Loucy (cell line): Measurements from ENCODE around the gene FAM111B.
A peak's percentile ranks its signal among the peaks of the same experiment; 100 is the strongest.
"Not testable (repeated sequence)": the region's sequence is repeated elsewhere in the genome, so short reads cannot be mapped to it uniquely, and the experiment has no call there.

Source experiments
- H2AFZ ChIP-seq: fragments of 200-600 bp; sonication (generic); 2 replicates; pipeline ENCODE4 v1.6.0; 2016; ENCODE audit warnings: antibody characterized with exemption, mild to moderate bottlenecking, low read length, moderate library complexity
- H3F3A ChIP-seq: fragments of 200-600 bp; 2 replicates; pipeline ENCODE4 v1.6.0; 2016; ENCODE audit warnings: antibody characterized with exemption, low read depth, mild to moderate bottlenecking
- H3K27me3 ChIP-seq: fragments of 200-600 bp; sonication (generic); 2 replicates; pipeline ENCODE4 v1.6.1; 2014; ENCODE audit warnings: low read length, mild to moderate bottlenecking; ENCODE audit not compliant: insufficient read depth, poor library complexity, severe bottlenecking
- H3K36me3 ChIP-seq: fragments of 200-600 bp; sonication (generic); 2 replicates; pipeline ENCODE4 v1.6.1; 2016; ENCODE audit warnings: low read length; ENCODE audit not compliant: insufficient read depth
- H3K4me1 ChIP-seq: fragments of 200-600 bp; sonication (generic); 2 replicates; pipeline ENCODE4 v1.5.1; 2014; ENCODE audit warnings: low read length, mild to moderate bottlenecking; ENCODE audit not compliant: insufficient read depth, poor library complexity, severe bottlenecking
- H3K4me2 ChIP-seq: fragments of 200-600 bp; sonication (generic); 2 replicates; pipeline ENCODE4 v1.6.0; 2014; ENCODE audit warnings: antibody characterized with exemption, low read length, low read depth, mild to moderate bottlenecking; ENCODE audit not compliant: poor library complexity, severe bottlenecking
- H3K4me3 ChIP-seq: fragments of 200-600 bp; sonication (generic); 2 replicates; pipeline ENCODE4 v1.5.1; 2014; ENCODE audit warnings: low read length, mild to moderate bottlenecking, mixed read lengths; ENCODE audit not compliant: poor library complexity, severe bottlenecking
- H3K79me2 ChIP-seq: fragments of 200-600 bp; sonication (generic); 2 replicates; pipeline ENCODE4 v1.6.1; 2014; ENCODE audit warnings: low read length; ENCODE audit not compliant: insufficient read depth
- H3K9ac ChIP-seq: fragments of 200-600 bp; sonication (generic); 2 replicates; pipeline ENCODE4 v1.6.0; 2014; ENCODE audit warnings: mild to moderate bottlenecking, low read depth, low read length, moderate library complexity; ENCODE audit not compliant: poor library complexity, severe bottlenecking
- H3K9me2 ChIP-seq: fragments of 200-600 bp; sonication (generic); replicated peaks from 2 replicates; pipeline ENCODE4 v1.6.1; 2016; ENCODE audit warnings: low read depth, low read length, mixed read lengths
- H3K9me3 ChIP-seq: fragments of 200-600 bp; sonication (generic); 2 replicates; pipeline ENCODE4 v1.6.1; 2014; ENCODE audit warnings: mild to moderate bottlenecking, antibody characterized with exemption, low read length, low read depth; ENCODE audit not compliant: insufficient read depth
- H4K20me1 ChIP-seq: fragments of 200-600 bp; sonication (generic); 2 replicates; pipeline ENCODE4 v1.6.0; 2014; ENCODE audit warnings: antibody characterized with exemption, low read length, mild to moderate bottlenecking; ENCODE audit not compliant: insufficient read depth, poor library complexity, severe bottlenecking
- CTCF ChIP-seq: fragments of 200-600 bp; sonication (generic); conservative IDR thresholded peaks from 2 replicates; pipeline ENCODE4 v1.5.1; 2014; ENCODE audit warnings: mild to moderate bottlenecking, antibody characterized with exemption, low read length
- EZH2phosphoT487 ChIP-seq: fragments of 200-600 bp; IDR thresholded peaks from 2 replicates; pipeline ENCODE4 v1.6.1; 2018; ENCODE audit warnings: antibody characterized with exemption, mild to moderate bottlenecking, moderate library complexity, borderline replicate concordance

Gene FAM111B

DNA sequence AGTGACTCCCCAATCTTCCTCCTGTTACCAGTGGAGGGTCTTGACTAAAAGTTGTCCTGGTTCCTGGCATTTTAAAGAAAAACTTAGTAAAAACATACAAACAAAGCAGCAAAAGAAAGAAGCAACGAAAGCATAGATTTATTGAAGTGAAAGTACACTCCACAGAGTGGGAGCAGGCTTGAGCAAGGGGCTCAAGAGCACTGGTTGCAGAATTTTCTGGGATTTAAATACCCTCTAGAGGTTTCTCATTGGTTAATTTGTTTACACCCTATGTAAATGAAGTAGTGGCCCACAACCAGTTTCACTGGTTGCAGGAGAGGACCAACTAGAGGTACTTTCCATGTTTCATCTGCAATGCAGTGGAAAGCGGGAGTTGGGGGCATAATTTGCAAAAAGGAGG lies 10.7 kb downstream of the FAM111B start:
- H3K9ac ChIP-seq: no peak overlapping the region
- H3K9me2 ChIP-seq: no peaks in the 10 kb centered on the region
- H3K4me1 ChIP-seq: peaks cover 8% of the 10 kb centered on the region
- no peak overlapping the region for H3K4me3 ChIP-seq
- no peaks in the 10 kb centered on the region for H4K20me1 ChIP-seq
- no peak overlapping the region for H2AFZ ChIP-seq
- H3K27me3 ChIP-seq: no peaks in the 10 kb centered on the region
- H3F3A ChIP-seq: no peaks in the 10 kb centered on the region
- peaks cover 31% of the 10 kb centered on the region; the same call in 1 of the 2 replicates for H3K79me2 ChIP-seq
- H3K4me2 ChIP-seq: no peak overlapping the region
- TF ChIP-seq EZH2phosphoT487 (no peak), CTCF (no peak)
- peaks cover 17% of the 10 kb centered on the region; the same call in 1 of the 2 replicates for H3K9me3 ChIP-seq
- peaks cover 12% of the 10 kb centered on the region; the same call in 1 of the 2 replicates for H3K36me3 ChIP-seq

- H3K4me3 ChIP-seq: no peak overlapping the region
These were observed 12.8 kb downstream of the FAM111B start for GRCh38 chr11:59119826-59120225.

DNA sequence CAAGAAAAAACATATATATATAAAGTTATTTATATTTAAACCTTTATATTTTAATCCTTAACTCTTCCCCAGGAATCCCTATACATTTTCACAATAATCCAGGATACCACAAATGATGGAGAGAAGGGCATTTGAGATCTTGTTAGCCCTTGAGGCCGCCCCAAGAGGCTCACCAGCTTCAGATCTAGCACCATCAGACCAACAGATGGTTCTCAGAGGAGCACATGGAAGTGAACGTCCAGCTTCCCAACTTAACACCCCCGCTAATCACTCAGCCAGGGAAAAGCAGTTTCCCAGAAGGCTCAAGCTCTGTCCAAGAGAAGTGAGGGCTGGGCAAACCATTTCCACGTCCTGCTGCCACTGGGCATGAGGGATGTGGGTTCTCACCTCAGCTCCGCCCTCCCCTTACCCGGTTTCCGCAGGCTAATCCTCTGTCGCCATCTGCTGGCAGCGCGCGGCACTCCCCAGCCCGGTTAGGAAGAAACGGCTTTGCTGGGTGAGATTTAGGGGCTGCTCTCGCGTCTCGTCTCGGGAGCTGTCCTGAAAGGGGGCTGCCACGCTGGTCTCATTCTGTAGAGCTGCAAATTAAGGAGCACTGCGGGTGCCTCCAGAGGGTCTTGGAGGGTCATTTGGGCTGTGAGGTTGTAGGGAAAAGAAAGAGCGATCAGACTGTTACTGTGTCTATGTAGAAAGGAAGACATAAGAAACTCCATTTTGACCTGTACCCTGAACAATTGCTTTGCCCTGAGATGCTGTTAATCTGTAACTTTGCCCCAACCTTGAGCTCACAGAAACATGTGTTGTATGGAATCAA lies 28.8 kb downstream of the FAM111B start:
- no peaks in the 10 kb centered on the region; the same call in 1 of the 2 replicates for H3K36me3 ChIP-seq
- peak overlapping the region; percentile 67 for H2AFZ ChIP-seq
- no peak overlapping the region for H3K9ac ChIP-seq
- H3K79me2 ChIP-seq: 0 out of 2 replicates have a peak, but pooled peaks cover under 1% of the 10 kb centered on the region
- H3K27me3 ChIP-seq: no peaks in the 10 kb centered on the region
- H3K4me2 ChIP-seq: peak overlapping the region; percentile 45
- no peaks in the 10 kb centered on the region for H3K9me2 ChIP-seq
- peak; percentile 98 for TF ChIP-seq CTCF
- no peak for TF ChIP-seq EZH2phosphoT487
- H4K20me1 ChIP-seq: no peaks in the 10 kb centered on the region
- peaks cover 8% of the 10 kb centered on the region; the same call in 1 of the 2 replicates for H3K9me3 ChIP-seq
- H3F3A ChIP-seq: no peaks in the 10 kb centered on the region
- H3K4me3 ChIP-seq: peak overlapping the region; percentile 14
- peaks cover 3% of the 10 kb centered on the region for H3K4me1 ChIP-seq

More at GRCh38 chr11:59119826-59120225, 12.8 kb downstream of the FAM111B start:
- H3K9me3 ChIP-seq: peaks cover 20% of the 10 kb centered on the region; the same call in 1 of the 2 replicates
- no peaks in the 10 kb centered on the region for H3K27me3 ChIP-seq
- peaks cover 4% of the 10 kb centered on the region for H3K4me1 ChIP-seq
- peaks cover 14% of the 10 kb centered on the region; the same call in 1 of the 2 replicates for H3K79me2 ChIP-seq
- H3K4me2 ChIP-seq: no peak overlapping the region
- no peaks in the 10 kb centered on the region for H4K20me1 ChIP-seq
- H3K9me2 ChIP-seq: no peaks in the 10 kb centered on the region
- TF ChIP-seq EZH2phosphoT487 (no peak), CTCF (no peak)
- peaks cover 25% of the 10 kb centered on the region for H3K36me3 ChIP-seq
- H2AFZ ChIP-seq: no peak overlapping the region
- no peak overlapping the region for H3K9ac ChIP-seq
- no peaks in the 10 kb centered on the region for H3F3A ChIP-seq

DNA sequence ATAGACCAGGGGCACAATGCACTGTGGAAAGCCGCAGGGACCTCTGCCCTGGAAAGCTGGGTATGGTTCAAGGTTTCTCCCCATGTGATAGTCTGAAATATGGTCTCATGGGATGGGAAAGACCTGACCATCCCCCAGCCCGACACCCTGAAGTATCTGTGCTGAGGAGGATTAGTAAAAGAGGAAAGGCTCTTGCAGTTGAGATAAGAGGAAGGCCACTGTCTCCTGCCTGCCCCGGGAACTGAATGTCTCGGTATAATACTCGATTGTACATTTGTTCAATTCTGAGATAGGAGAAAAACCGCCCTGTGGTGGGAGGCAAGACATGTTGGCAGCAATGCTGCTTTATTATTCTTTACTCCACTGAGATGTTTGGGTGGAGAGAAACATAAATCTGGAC lies 29.5 kb downstream of the FAM111B start:
- H4K20me1 ChIP-seq, H3K36me3 ChIP-seq, H3K9ac ChIP-seq, H3K4me3 ChIP-seq, H3K9me2 ChIP-seq, H3K79me2 ChIP-seq, H3K4me1 ChIP-seq, H3K4me2 ChIP-seq, H3F3A ChIP-seq, H3K9me3 ChIP-seq, H3K27me3 ChIP-seq: not testable (repeated sequence)
- peak overlapping the region; percentile 52; the same call in 1 of the 2 replicates for H2AFZ ChIP-seq
